GM19372 (cell line): ENCODE results near the gene EVI5.
A peak's percentile ranks its signal among the peaks of the same experiment; 100 is the strongest.

Experiments
- ATAC-seq: cut with Tn5 transposase; IDR thresholded peaks from one replicate; pipeline ENCODE4 v1.9.1; 2021; ENCODE audit warnings: mild to moderate bottlenecking, low read depth, moderate library complexity; ENCODE audit not compliant: unreplicated experiment

Gene EVI5

GRCh38 chr1:92473781-92474495, 311.0 kb downstream of the EVI5 start:
- no peak for ATAC-seq

GRCh38 chr1:92470216-92470615, 314.7 kb downstream of the EVI5 start:
- no peak for ATAC-seq

GRCh38 chr1:92466683-92467352, 318.1 kb downstream of the EVI5 start:
- no peak for ATAC-seq

- no peak for ATAC-seq
These were observed 319.7 kb downstream of the EVI5 start for GRCh38 chr1:92465256-92465647.

GRCh38 chr1:92464588-92465255, 320.2 kb downstream of the EVI5 start:
- ATAC-seq, result no peak

GRCh38 chr1:92461364-92462097, 323.4 kb downstream of the EVI5 start:
- peak; percentile 61 for ATAC-seq

- no peak for ATAC-seq
These were observed 325.0 kb downstream of the EVI5 start for GRCh38 chr1:92459871-92460320.
